ENCODE data around the gene LRIG2. TPM values are rescaled to one million over a fixed set of nuclear protein-coding genes. Genes with fewer than 3 reads are reported as not detected.

Gene LRIG2
- total and polyA plus RNA-seq, 9 donors, result 7.4 to 32.4 (median 18.6) TPM

DNA sequence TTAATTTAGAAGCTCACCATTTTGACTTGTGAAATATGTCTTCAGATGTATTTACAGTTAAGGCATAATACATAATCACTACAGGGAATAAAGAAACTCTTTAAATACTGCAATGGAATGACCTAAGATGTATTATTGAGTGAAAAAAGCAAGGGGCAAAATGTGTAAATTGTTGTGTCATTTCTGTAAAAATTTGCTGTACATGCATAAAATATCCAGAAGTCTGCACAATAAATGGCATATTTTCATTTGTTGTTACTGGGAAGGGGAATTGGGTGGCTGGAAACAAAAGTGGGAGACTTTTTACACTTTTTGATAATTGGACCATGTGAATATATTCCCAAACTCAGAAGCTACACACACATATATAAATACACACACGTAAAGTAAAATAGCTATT is 17.1 kb downstream of the LRIG2 start:
- no peak for DNase-seq
- Histone ChIP-seq H3K27me3 (no peaks in the 10 kb centered on the region), H3K4me3 (no peak overlapping the region), H3K9me3 (no peaks in the 10 kb centered on the region), H3K36me3 (no peaks in the 10 kb centered on the region), H3K4me1 (ENCODE audit: insufficient read depth) (peaks cover 3% of the 10 kb centered on the region), H3K27ac (no peak overlapping the region)
- intact Hi-C loops (cut with DNase I), result no loop called here
- 94 to 97% (median 96%) methylated on average over 1 of the region's 1 CpG for WGBS, 3 donors
- TF ChIP-seq, protein P1, sequence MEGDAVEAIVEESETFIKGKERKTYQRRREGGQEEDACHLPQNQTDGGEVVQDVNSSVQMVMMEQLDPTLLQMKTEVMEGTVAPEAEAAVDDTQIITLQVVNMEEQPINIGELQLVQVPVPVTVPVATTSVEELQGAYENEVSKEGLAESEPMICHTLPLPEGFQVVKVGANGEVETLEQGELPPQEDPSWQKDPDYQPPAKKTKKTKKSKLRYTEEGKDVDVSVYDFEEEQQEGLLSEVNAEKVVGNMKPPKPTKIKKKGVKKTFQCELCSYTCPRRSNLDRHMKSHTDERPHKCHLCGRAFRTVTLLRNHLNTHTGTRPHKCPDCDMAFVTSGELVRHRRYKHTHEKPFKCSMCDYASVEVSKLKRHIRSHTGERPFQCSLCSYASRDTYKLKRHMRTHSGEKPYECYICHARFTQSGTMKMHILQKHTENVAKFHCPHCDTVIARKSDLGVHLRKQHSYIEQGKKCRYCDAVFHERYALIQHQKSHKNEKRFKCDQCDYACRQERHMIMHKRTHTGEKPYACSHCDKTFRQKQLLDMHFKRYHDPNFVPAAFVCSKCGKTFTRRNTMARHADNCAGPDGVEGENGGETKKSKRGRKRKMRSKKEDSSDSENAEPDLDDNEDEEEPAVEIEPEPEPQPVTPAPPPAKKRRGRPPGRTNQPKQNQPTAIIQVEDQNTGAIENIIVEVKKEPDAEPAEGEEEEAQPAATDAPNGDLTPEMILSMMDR (IDR thresholded peaks at IDR 0.05), result no peak
- TF ChIP-seq EP300 (IDR thresholded peaks at IDR 0.05) (no peak), POLR2A (IDR thresholded peaks at IDR 0.05) (no peak)

DNA sequence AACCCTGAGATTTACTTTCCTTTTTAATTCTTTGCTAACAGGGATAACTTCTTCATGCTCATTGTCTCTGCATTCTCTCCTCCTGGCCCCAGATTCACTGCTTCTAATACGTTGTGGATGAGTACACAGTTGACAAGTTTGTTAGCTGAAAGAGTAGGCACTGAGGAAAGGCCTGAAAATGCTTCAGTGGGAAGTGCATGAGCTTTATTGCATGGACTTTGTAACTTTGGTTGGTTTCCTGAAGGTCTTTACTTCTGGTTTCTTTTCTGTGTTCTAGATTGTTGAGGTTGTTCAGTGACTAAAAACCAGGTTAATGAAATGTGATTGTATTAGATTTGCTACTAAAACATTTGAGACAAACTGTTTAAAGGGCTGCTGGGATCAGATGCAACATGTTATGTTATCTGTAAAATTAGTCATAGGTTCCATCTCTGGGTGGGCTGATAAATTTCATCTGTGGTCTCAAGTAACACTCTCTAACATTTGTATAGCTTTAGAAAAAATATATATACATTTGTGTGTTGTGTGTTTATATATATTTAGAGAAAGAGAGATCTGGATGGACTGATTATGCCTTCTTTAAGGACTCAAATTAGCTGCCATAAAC is 19.1 kb downstream of the LRIG2 start:
- H3K4me3 ChIP-seq, result no peak overlapping the region
- H3K9me3 ChIP-seq, result no peaks in the 10 kb centered on the region
- TF ChIP-seq, protein P1 (IDR thresholded peaks at IDR 0.05), result no peak
- H3K27ac ChIP-seq, result no peak overlapping the region
- DNase-seq, result no peak
- no peaks in the 10 kb centered on the region for H3K27me3 ChIP-seq
- peaks cover 2% of the 10 kb centered on the region for H3K4me1 ChIP-seq (ENCODE audit: insufficient read depth)
- intact Hi-C loops (cut with DNase I), result no loop called here
- 64 to 74% (median 64%) methylated on average over 1 of the region's 1 CpG for WGBS, 3 donors
- no peaks in the 10 kb centered on the region for H3K36me3 ChIP-seq

DNA sequence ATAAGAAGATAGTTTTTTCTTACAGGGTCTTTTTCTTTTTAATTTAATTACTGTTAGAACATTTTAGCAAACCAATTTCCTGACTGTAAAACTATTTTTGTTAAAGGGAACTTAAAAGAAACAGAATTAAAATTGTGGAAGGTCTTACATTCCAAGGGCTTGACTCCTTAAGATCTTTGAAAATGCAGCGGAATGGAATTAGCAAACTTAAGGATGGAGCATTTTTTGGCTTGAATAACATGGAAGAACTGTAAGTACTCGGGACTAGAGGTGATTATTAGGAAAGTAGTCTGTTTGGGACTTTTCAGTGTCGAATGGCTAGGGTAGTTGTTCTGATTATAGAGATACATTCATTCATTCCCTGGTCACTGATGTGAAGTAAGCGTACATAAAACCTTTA is 21.5 kb downstream of the LRIG2 start:
- Histone ChIP-seq H3K27ac (no peak overlapping the region), H3K9me3 (no peaks in the 10 kb centered on the region), H3K36me3 (no peaks in the 10 kb centered on the region), H3K27me3 (no peaks in the 10 kb centered on the region), H3K4me1 (ENCODE audit: insufficient read depth) (no peaks in the 10 kb centered on the region), H3K4me3 (no peak overlapping the region)
- 85 to 93% (median 92%) methylated on average over 4 of the region's 4 CpGs for WGBS, 3 donors
- no peak for DNase-seq
- intact Hi-C loops (cut with DNase I), result no loop called here
- no peak for TF ChIP-seq POLR2A (IDR thresholded peaks at IDR 0.05)
- TF ChIP-seq EP300 (IDR thresholded peaks at IDR 0.05), result no peak
- TF ChIP-seq, protein P1 (IDR thresholded peaks at IDR 0.05), result no peak

DNA sequence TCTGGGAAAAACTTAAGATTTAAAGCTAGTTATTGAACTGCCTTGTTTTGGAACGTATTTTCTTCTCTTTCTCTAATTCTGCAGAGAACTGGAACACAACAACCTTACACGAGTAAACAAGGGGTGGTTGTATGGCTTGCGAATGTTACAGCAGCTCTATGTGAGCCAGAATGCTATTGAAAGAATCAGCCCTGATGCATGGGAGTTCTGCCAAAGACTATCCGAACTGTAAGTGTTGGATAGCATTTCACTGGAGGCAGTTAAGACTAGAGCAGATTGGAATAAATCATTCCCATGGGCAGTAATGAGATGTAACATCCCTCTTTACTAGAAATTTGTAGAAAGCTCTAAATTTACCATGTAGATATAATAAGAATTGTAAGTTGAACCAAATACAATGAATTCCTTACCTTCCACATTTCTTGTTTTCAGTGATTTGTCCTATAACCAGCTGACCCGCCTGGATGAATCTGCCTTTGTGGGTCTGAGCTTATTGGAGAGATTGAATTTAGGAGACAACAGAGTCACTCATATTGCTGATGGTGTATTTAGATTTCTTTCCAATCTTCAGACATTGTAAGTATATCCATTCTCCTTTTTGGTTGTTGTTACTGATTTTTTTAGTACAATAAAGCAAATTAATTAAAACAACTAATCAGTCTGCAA is 22.9 kb downstream of the LRIG2 start:
- DNase-seq, result no peak
- H3K27ac ChIP-seq, result no peak overlapping the region
- no peaks in the 10 kb centered on the region for H3K36me3 ChIP-seq
- H3K27me3 ChIP-seq, result no peaks in the 10 kb centered on the region
- TF ChIP-seq, protein P1 (IDR thresholded peaks at IDR 0.05), result no peak
- no peak for TF ChIP-seq EP300 (IDR thresholded peaks at IDR 0.05)
- TF ChIP-seq POLR2A (IDR thresholded peaks at IDR 0.05), result no peak
- intact Hi-C loops (cut with DNase I), result no loop called here
- H3K4me1 ChIP-seq (ENCODE audit: insufficient read depth), result no peaks in the 10 kb centered on the region
- no peak overlapping the region for H3K4me3 ChIP-seq
- WGBS, 3 donors, result 65 to 73% (median 68%) methylated on average over 5 of the region's 5 CpGs
- H3K9me3 ChIP-seq, result no peaks in the 10 kb centered on the region
